KMS-11 (cell line): ENCODE measurements around the gene TUBA4A.

ENCODE experiments used
- H2AFZ ChIP-seq: fragments of 200-600 bp; sonication (generic); 2 replicates; pipeline ENCODE4 v1.6.1; 2016; ENCODE audit warnings: antibody characterized with exemption, mixed run types, low read depth
- H3K27ac ChIP-seq: fragments of 200-600 bp; sonication (generic); 2 replicates; pipeline ENCODE4 v1.6.1; 2016; ENCODE audit warnings: mild to moderate bottlenecking, mixed run types
- H3K27me3 ChIP-seq: fragments of 200-600 bp; sonication (generic); 2 replicates; pipeline ENCODE4 v1.6.1; 2017; ENCODE audit warnings: mild to moderate bottlenecking, low read depth, mixed run types, moderate library complexity; ENCODE audit not compliant: insufficient read depth
- H3K36me3 ChIP-seq: fragments of 200-600 bp; sonication (generic); 2 replicates; pipeline ENCODE4 v1.6.1; 2017; ENCODE audit warnings: mild to moderate bottlenecking, mixed run types; ENCODE audit not compliant: insufficient read depth
- H3K4me1 ChIP-seq: fragments of 200-600 bp; sonication (generic); 2 replicates; pipeline ENCODE4 v1.6.1; 2016; ENCODE audit warnings: mild to moderate bottlenecking, low read depth, mixed run types; ENCODE audit not compliant: poor library complexity, severe bottlenecking
- H3K4me2 ChIP-seq: fragments of 200-600 bp; sonication (generic); 2 replicates; pipeline ENCODE4 v1.7.0; 2016; ENCODE audit warnings: mild to moderate bottlenecking, mixed run types
- H3K4me3 ChIP-seq: fragments of 200-600 bp; sonication (generic); IDR thresholded peaks from 2 replicates; pipeline ENCODE4 v1.6.1; 2017; ENCODE audit warnings: low read depth, low read length, mixed read lengths; ENCODE audit not compliant: insufficient read depth
- H3K79me2 ChIP-seq: fragments of 200-600 bp; sonication (generic); 2 replicates; pipeline ENCODE4 v1.6.1; 2016; ENCODE audit warnings: low read depth, mixed run types; ENCODE audit not compliant: insufficient read depth
- H3K9ac ChIP-seq: fragments of 200-600 bp; sonication (generic); 2 replicates; pipeline ENCODE4 v1.6.1; 2016; ENCODE audit warnings: mild to moderate bottlenecking, mixed run types
- H4K20me1 ChIP-seq: fragments of 200-600 bp; sonication (generic); 2 replicates; pipeline ENCODE4 v1.6.1; 2016; ENCODE audit warnings: mild to moderate bottlenecking, mixed run types; ENCODE audit not compliant: insufficient read depth
- CTCF ChIP-seq: fragments of 200-600 bp; sonication (generic); conservative IDR thresholded peaks from 2 replicates; pipeline ENCODE4 v1.6.1; 2017; ENCODE audit warnings: low read depth, mild to moderate bottlenecking, antibody characterized with exemption, low read length, moderate library complexity, mixed read lengths

TUBA4A gene

GRCh38 chr2:219280651-219281050 is 26.9 kb upstream of the TUBA4A start:
- no peak overlapping the region for H2AFZ ChIP-seq
- no peak overlapping the region for H3K9ac ChIP-seq
- H3K4me1 ChIP-seq: peaks cover 28% of the 10 kb centered on the region
- no peaks in the 10 kb centered on the region for H3K36me3 ChIP-seq
- no peaks in the 10 kb centered on the region for H3K27me3 ChIP-seq
- no peak overlapping the region for H3K27ac ChIP-seq
- TF ChIP-seq CTCF: no peak
- no peak overlapping the region for H3K4me3 ChIP-seq
- H3K4me2 ChIP-seq: no peak overlapping the region
- H3K79me2 ChIP-seq: no peaks in the 10 kb centered on the region
- no peaks in the 10 kb centered on the region for H4K20me1 ChIP-seq

DNA sequence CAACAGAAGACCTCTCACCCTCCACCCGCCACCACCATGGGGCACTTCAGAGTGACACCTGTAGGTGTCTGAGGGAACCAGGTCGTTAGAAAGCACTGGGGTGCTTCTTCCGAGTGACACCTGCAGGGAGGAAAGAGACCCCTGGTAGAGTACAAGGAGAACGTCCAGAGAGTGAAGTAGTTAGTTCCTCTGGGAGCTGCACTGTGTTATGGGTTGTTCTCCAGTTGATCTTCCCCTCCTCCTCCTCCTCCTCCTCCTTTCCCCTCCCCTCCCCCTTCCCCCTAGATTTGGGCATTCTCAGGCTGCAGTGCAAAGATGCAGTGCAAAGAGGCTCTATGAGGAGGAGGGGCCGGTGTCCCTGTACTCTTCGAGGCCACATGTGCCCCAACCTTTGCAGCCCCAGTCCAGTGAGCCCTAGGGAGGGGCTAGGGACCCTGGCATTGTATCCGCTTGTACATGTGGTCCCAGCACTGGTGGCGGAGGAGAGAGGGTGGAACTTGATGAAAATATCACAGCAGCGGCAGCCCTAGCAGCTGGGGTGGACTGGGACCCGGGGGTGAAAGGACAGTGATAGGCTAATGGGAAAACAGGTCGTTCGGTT is 26.3 kb upstream of the TUBA4A start:
- H4K20me1 ChIP-seq: no peaks in the 10 kb centered on the region
- TF ChIP-seq CTCF: no peak
- H3K4me1 ChIP-seq: peaks cover 28% of the 10 kb centered on the region
- no peaks in the 10 kb centered on the region for H3K36me3 ChIP-seq
- peak overlapping the region; percentile 73; the same call in 1 of the 2 replicates for H3K9ac ChIP-seq
- peak overlapping the region; percentile 75 for H2AFZ ChIP-seq
- H3K27me3 ChIP-seq: no peaks in the 10 kb centered on the region
- H3K79me2 ChIP-seq: no peaks in the 10 kb centered on the region
- H3K4me3 ChIP-seq: no peak overlapping the region
- H3K4me2 ChIP-seq: peak overlapping the region; percentile 89
- peak overlapping the region; percentile 80 for H3K27ac ChIP-seq

GRCh38 chr2:219279151-219279915 is 25.6 kb upstream of the TUBA4A start, which contains the start of gene DNAJB2:
TSS of gene DNAJB2 (plus strand) at chr2:219279366. CDS start at chr2:219279834, 468 bp downstream.
- Histone ChIP-seq H3K27me3 (no peaks in the 10 kb centered on the region), H3K4me3 (peak within 1 kb of the TSS; percentile 70), H3K9ac (peak within 1 kb of the TSS; percentile 73), H3K4me1 (peaks cover 28% of the 10 kb centered on the region), H4K20me1 (no peaks in the 10 kb centered on the region), H3K4me2 (peak within 1 kb of the TSS; percentile 89), H3K27ac (peak within 1 kb of the TSS; percentile 80), H3K79me2 (no peaks in the 10 kb centered on the region), H2AFZ (peak within 1 kb of the TSS; percentile 90), H3K36me3 (no peaks in the 10 kb centered on the region)
- no peak; the same call in 1 of the 2 replicates for TF ChIP-seq CTCF

DNA sequence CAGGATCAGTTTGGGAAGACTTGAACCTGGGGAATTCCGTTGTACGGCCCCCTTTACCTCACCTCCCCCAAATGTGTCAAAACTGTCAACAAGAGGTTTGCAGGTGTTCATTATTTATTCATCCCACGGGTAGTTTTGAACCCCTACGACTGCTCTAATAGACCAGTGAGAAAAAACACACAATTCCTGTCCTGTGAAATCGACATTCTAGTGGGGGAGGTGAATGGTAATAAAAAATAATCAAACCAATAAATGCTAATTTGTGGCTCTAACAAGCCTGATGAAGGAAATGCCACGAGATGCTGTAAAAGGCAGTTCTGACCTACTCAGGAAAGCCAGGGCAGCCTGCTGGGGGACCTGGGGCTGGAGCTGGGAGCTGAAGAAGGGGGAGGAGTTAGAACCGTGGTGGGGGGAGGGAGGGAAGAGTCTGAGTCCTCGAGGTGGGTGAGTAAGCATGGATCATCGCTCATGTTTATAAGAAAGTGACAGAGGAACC is 25.0 kb upstream of the TUBA4A start:
- H3K4me3 ChIP-seq: peak overlapping the region; percentile 70
- H3K9ac ChIP-seq: peak overlapping the region; percentile 31; the same call in 1 of the 2 replicates
- H2AFZ ChIP-seq: peak overlapping the region; percentile 90
- no peaks in the 10 kb centered on the region for H3K27me3 ChIP-seq
- no peak for TF ChIP-seq CTCF
- H3K36me3 ChIP-seq: no peaks in the 10 kb centered on the region
- peak overlapping the region; percentile 80 for H3K4me2 ChIP-seq
- H3K27ac ChIP-seq: peak overlapping the region; percentile 80
- no peaks in the 10 kb centered on the region for H4K20me1 ChIP-seq
- H3K4me1 ChIP-seq: peaks cover 28% of the 10 kb centered on the region
- no peaks in the 10 kb centered on the region for H3K79me2 ChIP-seq
